ENCODE data around the gene DDHD1. TPM values are rescaled to one million over a fixed set of nuclear protein-coding genes. Genes with fewer than 3 reads are reported as not detected.

The DDHD1 gene
- total RNA-seq, 2 donors from 2014 or later: 6.5 to 23.6 TPM

DNA sequence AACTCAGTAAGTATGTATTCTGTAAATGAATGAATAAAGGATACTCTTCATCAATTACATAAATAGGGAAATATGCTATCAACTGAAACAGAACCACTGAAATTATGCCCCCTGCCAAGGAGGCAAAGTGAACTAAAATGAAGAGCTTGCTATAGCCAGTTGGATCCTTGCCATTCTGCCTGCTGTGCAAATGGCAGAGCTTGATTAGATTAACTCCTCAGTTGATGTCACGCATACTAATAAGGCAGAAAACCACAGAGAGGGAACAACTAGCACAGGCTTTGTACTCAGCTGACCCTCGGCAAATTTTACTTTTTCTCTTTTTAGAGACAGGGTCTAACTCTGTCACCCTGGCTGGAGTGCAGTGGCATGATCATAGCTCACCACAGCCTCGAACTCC, 165.6 kb downstream of the DDHD1 start:
- Histone ChIP-seq H3K27me3 (replicated peaks; ENCODE audit: insufficient read depth) (no peaks in the 10 kb centered on the region), H3K9me3 (no peaks in the 10 kb centered on the region), H3K4me1 (replicated peaks) (no peaks in the 10 kb centered on the region), H3K27ac (no peak overlapping the region), H3K4me3 (no peak overlapping the region), H3K36me3 (no peaks in the 10 kb centered on the region)
- intact Hi-C loops (cut with DNase I): no loop called here
- WGBS: 59% methylated on average over 3 of the region's 3 CpGs
- TF ChIP-seq POLR2A (IDR thresholded peaks at IDR 0.05) (no peak), POLR2AphosphoS5 (IDR thresholded peaks at IDR 0.05) (no peak)
- TF ChIP-seq, protein P1, sequence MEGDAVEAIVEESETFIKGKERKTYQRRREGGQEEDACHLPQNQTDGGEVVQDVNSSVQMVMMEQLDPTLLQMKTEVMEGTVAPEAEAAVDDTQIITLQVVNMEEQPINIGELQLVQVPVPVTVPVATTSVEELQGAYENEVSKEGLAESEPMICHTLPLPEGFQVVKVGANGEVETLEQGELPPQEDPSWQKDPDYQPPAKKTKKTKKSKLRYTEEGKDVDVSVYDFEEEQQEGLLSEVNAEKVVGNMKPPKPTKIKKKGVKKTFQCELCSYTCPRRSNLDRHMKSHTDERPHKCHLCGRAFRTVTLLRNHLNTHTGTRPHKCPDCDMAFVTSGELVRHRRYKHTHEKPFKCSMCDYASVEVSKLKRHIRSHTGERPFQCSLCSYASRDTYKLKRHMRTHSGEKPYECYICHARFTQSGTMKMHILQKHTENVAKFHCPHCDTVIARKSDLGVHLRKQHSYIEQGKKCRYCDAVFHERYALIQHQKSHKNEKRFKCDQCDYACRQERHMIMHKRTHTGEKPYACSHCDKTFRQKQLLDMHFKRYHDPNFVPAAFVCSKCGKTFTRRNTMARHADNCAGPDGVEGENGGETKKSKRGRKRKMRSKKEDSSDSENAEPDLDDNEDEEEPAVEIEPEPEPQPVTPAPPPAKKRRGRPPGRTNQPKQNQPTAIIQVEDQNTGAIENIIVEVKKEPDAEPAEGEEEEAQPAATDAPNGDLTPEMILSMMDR (IDR thresholded peaks at IDR 0.05): no peak
- no peak for DNase-seq (ENCODE audit: low spot score)

DNA sequence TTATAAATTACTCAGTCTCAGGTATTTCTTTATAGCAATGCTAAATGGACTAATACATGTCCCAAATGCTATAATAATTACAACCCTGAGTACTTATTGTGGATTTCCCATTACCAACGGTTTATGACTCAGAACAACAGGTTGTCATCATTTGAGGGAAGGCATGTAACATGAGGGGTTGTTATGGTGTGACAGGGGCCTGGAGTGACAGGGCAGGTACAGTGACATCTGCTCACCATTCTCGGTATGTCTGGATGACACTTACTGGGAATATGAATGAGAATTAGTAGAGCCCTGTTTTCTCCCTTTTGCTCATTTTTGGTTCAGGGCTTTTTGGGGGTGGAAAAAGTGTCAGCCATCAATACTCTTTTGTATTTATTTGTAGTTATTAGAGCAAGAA, 166.1 kb downstream of the DDHD1 start:
- H3K4me3 ChIP-seq: no peak overlapping the region
- 67% methylated on average over 2 of the region's 2 CpGs for WGBS
- no peaks in the 10 kb centered on the region for H3K27me3 ChIP-seq (replicated peaks; ENCODE audit: insufficient read depth)
- no peaks in the 10 kb centered on the region for H3K36me3 ChIP-seq
- H3K4me1 ChIP-seq (replicated peaks): no peaks in the 10 kb centered on the region
- no peaks in the 10 kb centered on the region for H3K9me3 ChIP-seq
- intact Hi-C loops (cut with DNase I): no loop called here
- TF ChIP-seq, protein P1 (IDR thresholded peaks at IDR 0.05): no peak
- H3K27ac ChIP-seq: no peak overlapping the region
- no peak for DNase-seq (ENCODE audit: low spot score)

Small RNA genes within 50 kb of the gene (small RNA-seq; reads per million reads assigned to genes)
- gene AL352979.1: 0 reads per million in 2 donors

Other genes starting within 250 kb of the DDHD1 start
- gene FERMT2, start 202.3 kb downstream of the DDHD1 start, total RNA-seq: 10 to 100 TPM; 38.8 to 62.9 TPM

Measured in prostate gland (tissue), 2 donors.